Measurements from ENCODE around the gene MMP1. TPM values are rescaled to one million over a fixed set of nuclear protein-coding genes. Genes with fewer than 3 reads are reported as not detected.

MMP1 gene
- total RNA-seq, 1 experiment from 2014 or later, result not detected

GRCh38 chr11:102833731-102834130, 35.8 kb upstream of the MMP1 start:
- Histone ChIP-seq H2BK5ac (ENCODE audit: insufficient read length, low read length) (no peak overlapping the region), H3K14ac (ENCODE audit: insufficient read depth, low read length) (no peak overlapping the region), H3K27ac (ENCODE audit: insufficient read length, low read depth, low read length) (no peak overlapping the region), H3K27me3 (ENCODE audit: insufficient read depth, low read length) (no peaks in the 10 kb centered on the region), H3K4me1 (ENCODE audit: insufficient read depth, low read length) (peaks cover 5% of the 10 kb centered on the region; the same call in 1 of the 2 replicates), H3K4me2 (ENCODE audit: insufficient read depth, insufficient read length, low read length) (no peak overlapping the region), H3K79me2 (ENCODE audit: insufficient read depth, low read length) (no peaks in the 10 kb centered on the region), H3K4ac (ENCODE audit: low read depth, low read length) (no peak overlapping the region), H2BK15ac (ENCODE audit: low read depth, low read length) (no peak overlapping the region), H3K79me1 (ENCODE audit: insufficient read depth, low read depth, low read length, poor library complexity, severe bottlenecking) (no peaks in the 10 kb centered on the region), H2BK12ac (ENCODE audit: insufficient read length, low read depth, low read length) (no peak overlapping the region), H4K20me1 (ENCODE audit: control insufficient read depth, insufficient read depth, insufficient read length) (no peaks in the 10 kb centered on the region), H2BK20ac (ENCODE audit: low read depth, low read length, poor library complexity, severe bottlenecking) (no peak overlapping the region), H3T11ph (ENCODE audit: low read length) (no peak overlapping the region), H3K23me2 (ENCODE audit: insufficient read length, low read depth, low read length, poor library complexity, severe bottlenecking) (no peaks in the 10 kb centered on the region), H4K91ac (ENCODE audit: insufficient read length, low read depth, low read length) (no peak overlapping the region), H4K5ac (ENCODE audit: insufficient read length, low read depth, low read length) (no peak overlapping the region), H2AK5ac (ENCODE audit: insufficient read length, low read length) (no peak overlapping the region), H3K23ac (ENCODE audit: insufficient read length, low read depth, low read length) (no peak overlapping the region), H3K9me3 (ENCODE audit: control insufficient read depth, low read depth, low read length) (no peaks in the 10 kb centered on the region), H3K9ac (ENCODE audit: extremely low read depth, insufficient read length, low read length) (no peak overlapping the region), H3K18ac (ENCODE audit: insufficient read length, low read depth, low read length) (no peak overlapping the region), H2BK120ac (ENCODE audit: low read depth, low read length, poor library complexity, severe bottlenecking) (no peak overlapping the region), H4K8ac (replicated peaks; ENCODE audit: insufficient read length, low read depth, low read length) (no peak overlapping the region), H3K56ac (ENCODE audit: insufficient read length, low read depth, low read length) (no peak overlapping the region), H2AFZ (ENCODE audit: low read length) (no peak overlapping the region)
- H3K36me3 Mint-ChIP-seq (ENCODE audit: insufficient read depth in 1 of 3, low read depth in 3 of 3), result no peaks in the 10 kb centered on the region
- peaks cover 21 to 24% of the 10 kb centered on the region in 2 experiments for H3K4me1 Mint-ChIP-seq
- WGBS (ENCODE audit: extremely low coverage, insufficient read length, low lambda C conversion rate), result no CpG with 5 or more reads among the region's 2 CpGs
- H3K4me3 Mint-ChIP-seq, result no peak overlapping the region
- no peak overlapping the region for H3K27ac Mint-ChIP-seq
- no peak for DNase-seq
- no peak for TF ChIP-seq CTCF (conservative IDR thresholded peaks at IDR 0.05)
- peaks cover 3% of the 10 kb centered on the region; the same call in 1 of the 2 replicates for H3K27me3 Mint-ChIP-seq (ENCODE audit: low read depth)
- H3K9me3 Mint-ChIP-seq, result no peaks in the 10 kb centered on the region
